ENCODE results near the gene HUNK. TPM values are rescaled to one million over a fixed set of nuclear protein-coding genes. Genes with fewer than 3 reads are reported as not detected.

HUNK gene
- total RNA-seq (1 to 10 TPM in 2 of 4 donors, under 1 TPM in 2; 0.71 to 1.9 (median 1.1) TPM), polyA plus RNA-seq (1 to 10 TPM; 1.2 to 2.6 (median 2.1) TPM)

DNA sequence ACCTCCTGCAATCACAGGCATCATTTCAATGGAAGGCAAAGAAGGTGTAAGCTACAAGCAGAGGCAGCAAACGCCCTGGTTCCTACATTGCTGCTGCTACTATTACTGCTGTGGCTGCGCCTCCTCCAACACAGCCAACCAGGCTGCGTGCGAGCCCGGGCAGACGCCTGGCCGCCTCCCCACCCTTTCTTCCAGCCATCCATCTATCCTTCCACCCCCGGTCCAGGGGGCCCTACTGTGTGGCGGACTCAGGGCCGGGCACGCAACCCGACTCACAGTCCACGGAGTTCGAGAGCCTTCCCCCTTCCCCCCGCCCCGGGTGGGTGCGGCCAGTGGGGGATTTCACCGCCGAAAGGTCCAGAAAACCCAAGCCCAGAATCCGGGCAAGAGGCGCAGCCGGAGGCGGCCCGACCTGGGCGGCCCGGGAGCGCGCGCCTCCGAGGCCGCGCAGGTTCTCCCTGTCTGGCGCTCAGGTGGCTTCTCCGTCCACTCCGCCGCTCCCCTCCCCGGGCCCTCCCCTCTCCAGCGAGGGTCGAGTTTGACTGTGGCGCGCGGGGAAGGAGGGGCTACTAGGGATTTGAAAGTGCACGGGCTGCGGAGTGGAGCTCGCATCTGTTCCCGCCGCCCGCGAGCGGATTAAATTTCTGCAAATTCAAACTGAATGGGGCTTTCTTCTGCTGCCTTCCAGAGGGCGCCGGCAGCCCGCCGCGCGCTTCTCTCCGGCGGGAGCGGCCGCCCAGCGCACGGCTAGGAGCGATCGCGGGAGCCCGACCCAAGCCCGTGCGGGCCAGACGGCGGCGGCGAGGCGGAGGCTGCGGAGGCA, at the start of gene HUNK:
TSS of gene HUNK (plus strand) at position 569 of the 823 bp plus-strand sequence. CDS start 655 bp downstream, outside the sequence.
- intact Hi-C loops (cut with DNase I), result no loop called here
- peak within 1 kb of the TSS; percentile 55 to 74 (median 65) for H3K27ac ChIP-seq
- H3K9me3 ChIP-seq, result no peaks in the 10 kb centered on the region
- 1% methylated on average over 74 of the region's 74 CpGs for WGBS, 2 donors
- peaks cover 0 to 39% (median 30%) of the 10 kb centered on the region in 4 donors for H3K4me1 ChIP-seq
- H3K4me3 ChIP-seq, result peak within 1 kb of the TSS; percentile 24 to 71 (median 58)
- no peak for DNase-seq
- TF ChIP-seq CTCF (IDR thresholded peaks at IDR 0.05), result no peak
- no peak for TF ChIP-seq POLR2A (IDR thresholded peaks at IDR 0.05)
- no peak for TF ChIP-seq POLR2AphosphoS5 (IDR thresholded peaks at IDR 0.05)
- TF ChIP-seq EP300 (IDR thresholded peaks at IDR 0.05), result no peak
- H3K36me3 ChIP-seq, result no peaks in the 10 kb centered on the region
- peaks cover 0 to 21% (median 21%) of the 10 kb centered on the region in 3 donors for H3K27me3 ChIP-seq

- Histone ChIP-seq H3K27ac (no peak overlapping the region), H3K9me3 (no peaks in the 10 kb centered on the region), H3K4me3 (no peak overlapping the region), H3K4me1 (no peaks in the 10 kb centered on the region), H3K36me3 (no peaks in the 10 kb centered on the region), H3K27me3 (no peaks in the 10 kb centered on the region)
- 92% methylated on average over 5 of the region's 5 CpGs for WGBS, 2 donors
- no peak for DNase-seq
- TF ChIP-seq EP300 (IDR thresholded peaks at IDR 0.05) (no peak), CTCF (IDR thresholded peaks at IDR 0.05) (no peak), POLR2A (IDR thresholded peaks at IDR 0.05) (no peak), POLR2AphosphoS5 (IDR thresholded peaks at IDR 0.05) (no peak)
- intact Hi-C loops (cut with DNase I), result no loop called here
Observed at GRCh38 chr21:31829736-31830472, 42.9 kb upstream of the HUNK start.

DNA sequence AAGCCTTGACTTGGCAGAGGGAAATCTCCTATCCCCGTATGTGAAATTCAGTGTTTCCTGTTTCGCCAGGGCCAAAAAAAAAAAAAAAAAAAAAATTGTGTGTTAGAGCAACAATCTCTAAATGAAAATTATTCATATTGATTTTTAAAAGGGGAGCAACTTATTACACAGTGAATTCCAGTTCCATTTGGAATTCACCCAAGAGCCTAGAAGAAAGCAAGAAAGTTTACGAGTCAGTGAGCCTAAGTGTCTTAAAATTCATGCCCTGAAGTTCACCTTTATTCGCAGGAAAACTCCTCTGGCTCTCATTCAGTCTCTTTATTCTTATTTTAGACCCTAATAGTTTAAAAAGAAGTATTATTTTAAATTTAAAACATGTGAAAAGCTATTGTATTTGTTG, 42.1 kb upstream of the HUNK start:
- Histone ChIP-seq H3K4me1 (no peaks in the 10 kb centered on the region), H3K27ac (no peak overlapping the region), H3K4me3 (no peak overlapping the region), H3K27me3 (no peaks in the 10 kb centered on the region), H3K9me3 (no peaks in the 10 kb centered on the region), H3K36me3 (no peaks in the 10 kb centered on the region)
- TF ChIP-seq POLR2AphosphoS5 (IDR thresholded peaks at IDR 0.05) (no peak), CTCF (IDR thresholded peaks at IDR 0.05) (no peak)
- intact Hi-C loops (cut with DNase I), result no loop called here
- DNase-seq, result no peak
- 72 to 81% methylated on average over 4 of the region's 4 CpGs for WGBS, 2 donors

DNA sequence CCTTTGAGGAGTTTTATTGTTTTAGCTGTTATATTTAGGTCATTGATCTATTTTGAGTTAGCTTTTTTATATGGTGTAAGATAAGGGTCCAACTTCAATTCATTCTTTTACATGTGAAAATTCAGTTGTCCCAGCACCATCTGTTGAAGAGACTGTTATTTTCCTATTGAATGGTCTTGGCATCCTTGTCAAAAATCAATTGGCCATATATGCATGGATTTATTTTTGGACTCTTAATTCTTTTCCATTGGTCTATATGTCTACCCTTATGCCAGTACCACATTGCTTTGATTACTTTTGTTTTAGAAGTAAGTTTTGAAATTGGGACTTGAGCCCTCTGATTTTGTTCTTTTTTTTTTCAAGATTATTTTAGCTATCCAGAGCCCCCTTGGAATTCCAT, 35.8 kb upstream of the HUNK start:
- no peak for DNase-seq
- no peak overlapping the region for H3K27ac ChIP-seq
- intact Hi-C loops (cut with DNase I), result no loop called here
- H3K4me1 ChIP-seq, result no peaks in the 10 kb centered on the region
- H3K36me3 ChIP-seq, result no peaks in the 10 kb centered on the region
- H3K27me3 ChIP-seq, result no peaks in the 10 kb centered on the region
- H3K9me3 ChIP-seq, result no peaks in the 10 kb centered on the region
- H3K4me3 ChIP-seq, result no peak overlapping the region
- TF ChIP-seq POLR2A (IDR thresholded peaks at IDR 0.05) (no peak), CTCF (IDR thresholded peaks at IDR 0.05) (no peak), POLR2AphosphoS5 (IDR thresholded peaks at IDR 0.05) (no peak), EP300 (IDR thresholded peaks at IDR 0.05) (no peak)

All from sigmoid colon (tissue), 7 donors.